Thyroid gland (tissue), 4 donors: ENCODE data around the gene ANO2.

Source experiments
- POLR2A ChIP-seq, 2 donors: fragments of 450-650 bp; IDR thresholded peaks; one replicate each; pipeline ENCODE4 v1.6.1; 2017; ENCODE audit warnings: antibody characterized with exemption in 2 of 2, mild to moderate bottlenecking in 2 of 2, moderate library complexity in 1 of 2
- TF ChIP-seq, protein P1 (sequence below), 6 experiments: fragments of 200-600 bp in 3 of 6; fragments of 450-650 bp in 3 of 6; sonication (generic) in 3 of 6; IDR thresholded peaks; one replicate each; pipeline ENCODE4 v1.5.1; 2016 to 2019; ENCODE audit warnings: antibody characterized with exemption in 6 of 6, mild to moderate bottlenecking in 2 of 6, inconsistent platforms in 1 of 6, moderate library complexity in 1 of 6

DNA sequence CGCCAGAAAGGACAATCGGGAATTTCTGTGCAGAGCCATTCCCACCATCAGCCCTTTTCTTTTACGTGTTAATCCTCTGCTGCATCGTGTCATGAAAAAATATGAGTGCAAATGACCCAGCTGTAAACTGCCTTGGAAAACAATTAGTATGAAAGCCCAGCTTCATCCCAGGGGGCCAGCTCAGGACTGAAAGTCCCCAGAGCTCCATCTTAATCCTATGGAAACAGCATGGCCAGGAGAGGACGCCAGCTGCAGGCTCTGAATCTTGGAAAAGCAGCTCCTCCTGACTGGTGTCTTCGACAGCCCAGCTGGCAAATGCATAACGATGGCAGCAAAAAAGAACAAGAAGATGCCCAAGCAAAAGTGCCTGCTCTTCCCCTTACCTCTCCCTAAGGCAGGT is 321.6 kb downstream of the ANO2 start:
- TF ChIP-seq, protein P1, sequence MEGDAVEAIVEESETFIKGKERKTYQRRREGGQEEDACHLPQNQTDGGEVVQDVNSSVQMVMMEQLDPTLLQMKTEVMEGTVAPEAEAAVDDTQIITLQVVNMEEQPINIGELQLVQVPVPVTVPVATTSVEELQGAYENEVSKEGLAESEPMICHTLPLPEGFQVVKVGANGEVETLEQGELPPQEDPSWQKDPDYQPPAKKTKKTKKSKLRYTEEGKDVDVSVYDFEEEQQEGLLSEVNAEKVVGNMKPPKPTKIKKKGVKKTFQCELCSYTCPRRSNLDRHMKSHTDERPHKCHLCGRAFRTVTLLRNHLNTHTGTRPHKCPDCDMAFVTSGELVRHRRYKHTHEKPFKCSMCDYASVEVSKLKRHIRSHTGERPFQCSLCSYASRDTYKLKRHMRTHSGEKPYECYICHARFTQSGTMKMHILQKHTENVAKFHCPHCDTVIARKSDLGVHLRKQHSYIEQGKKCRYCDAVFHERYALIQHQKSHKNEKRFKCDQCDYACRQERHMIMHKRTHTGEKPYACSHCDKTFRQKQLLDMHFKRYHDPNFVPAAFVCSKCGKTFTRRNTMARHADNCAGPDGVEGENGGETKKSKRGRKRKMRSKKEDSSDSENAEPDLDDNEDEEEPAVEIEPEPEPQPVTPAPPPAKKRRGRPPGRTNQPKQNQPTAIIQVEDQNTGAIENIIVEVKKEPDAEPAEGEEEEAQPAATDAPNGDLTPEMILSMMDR (IDR thresholded peaks at IDR 0.05): no peak
- TF ChIP-seq POLR2A (IDR thresholded peaks at IDR 0.05): no peak
